T47D (cell line): ENCODE data around the gene LRP2.

Source experiments
- DNase-seq, 2 experiments: peaks; one replicate each; pipeline versions ENCODE4 v3.0.0 to v3.0.0-alpha.2; 2011 to 2012; ENCODE audit warnings: low read depth in 1 of 2, low spot score in 1 of 2
- JUND ChIP-seq: IDR thresholded peaks from 2 replicates; pipeline ENCODE4 v1.6.1; 2012; ENCODE audit warnings: low read depth
- in situ Hi-C: cut with HindIII; loops from 2 replicates; pipeline ENCODE4 v1.10.0; 2016; ENCODE audit warnings: low sequenced_read_pairs, low pct_unique_long_range_greater_than_20kb

LRP2 gene

GRCh38 chr2:169303579-169304305, 58.6 kb downstream of the LRP2 start:
- in situ Hi-C loops, result no loop called here
- no peak for DNase-seq
- TF ChIP-seq JUND, result no peak

GRCh38 chr2:169302364-169302763, 60.0 kb downstream of the LRP2 start:
- TF ChIP-seq JUND, result no peak
- no peak for DNase-seq
- in situ Hi-C loops, result no loop called here

- DNase-seq, result no peak
- in situ Hi-C loops, result no loop called here
- no peak for TF ChIP-seq JUND
Measured at GRCh38 chr2:169301596-169302335, 60.6 kb downstream of the LRP2 start.

- no peak for TF ChIP-seq JUND
- DNase-seq, result no peak
- in situ Hi-C loops, result no loop called here
Measured at GRCh38 chr2:169300636-169301530, 61.5 kb downstream of the LRP2 start.

GRCh38 chr2:169298007-169298406, 64.3 kb downstream of the LRP2 start:
- TF ChIP-seq JUND, result no peak
- in situ Hi-C loops, result no loop called here
- DNase-seq, result no peak

- in situ Hi-C loops, result no loop called here
- peak in 1 of 2 experiments; percentile 63 for DNase-seq
Measured at GRCh38 chr2:169294001-169294675, 68.2 kb downstream of the LRP2 start.

GRCh38 chr2:169291517-169291916, 70.8 kb downstream of the LRP2 start:
- no peak for DNase-seq
- in situ Hi-C loops, result no loop called here
- no peak for TF ChIP-seq JUND

More at GRCh38 chr2:169294001-169294675, 68.2 kb downstream of the LRP2 start:
- TF ChIP-seq JUND, result no peak

GRCh38 chr2:169290433-169290832, 71.9 kb downstream of the LRP2 start:
- in situ Hi-C loops, result no loop called here
- no peak for TF ChIP-seq JUND
- DNase-seq, result no peak

- DNase-seq, result no peak
- TF ChIP-seq JUND, result no peak
- in situ Hi-C loops, result no loop called here
Measured at GRCh38 chr2:169287666-169288065, 74.7 kb downstream of the LRP2 start.

- TF ChIP-seq JUND, result no peak
- DNase-seq, result no peak
- in situ Hi-C loops, result no loop called here
Measured at GRCh38 chr2:169286624-169287231, 75.6 kb downstream of the LRP2 start.

GRCh38 chr2:169285531-169286235, 76.7 kb downstream of the LRP2 start:
- no peak for DNase-seq
- no peak for TF ChIP-seq JUND
- in situ Hi-C loops, result no loop called here
